ENCODE measurements around the gene FAM3C. TPM values are rescaled to one million over a fixed set of nuclear protein-coding genes. Genes with fewer than 3 reads are reported as not detected.
"Not testable (repeated sequence)": the region's sequence is repeated elsewhere in the genome, so short reads cannot be mapped to it uniquely, and the experiment has no call there.

The FAM3C gene
- total RNA-seq, 2 donors from 2014 or later, result 45.9 to 69.8 TPM

DNA sequence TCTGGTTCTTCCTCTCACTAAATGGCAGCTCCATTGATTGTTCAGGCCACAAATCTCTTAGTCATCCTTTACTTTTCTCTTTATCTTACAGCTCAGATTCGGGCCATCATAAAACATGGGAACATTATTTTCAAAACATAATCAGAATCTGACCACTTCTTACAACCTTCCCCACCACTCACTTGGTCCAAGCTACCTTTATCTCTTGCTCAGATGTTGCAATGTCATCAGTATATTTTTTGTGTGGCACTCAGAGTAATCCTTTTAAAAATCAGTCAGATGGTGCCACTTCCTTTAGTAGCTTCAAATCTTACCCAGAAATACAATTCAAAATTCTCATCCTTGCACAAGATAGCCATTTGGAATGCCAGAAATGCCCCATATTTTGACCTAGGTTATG lies 34.5 kb upstream of the FAM3C start:
- Histone ChIP-seq H3K4me1 (no peaks in the 10 kb centered on the region), H3K9me3 (no peaks in the 10 kb centered on the region), H3K4me3 (no peak overlapping the region), H3K27me3 (no peaks in the 10 kb centered on the region), H3K27ac (no peak overlapping the region), H3K36me3 (no peaks in the 10 kb centered on the region)
- TF ChIP-seq, protein P1, sequence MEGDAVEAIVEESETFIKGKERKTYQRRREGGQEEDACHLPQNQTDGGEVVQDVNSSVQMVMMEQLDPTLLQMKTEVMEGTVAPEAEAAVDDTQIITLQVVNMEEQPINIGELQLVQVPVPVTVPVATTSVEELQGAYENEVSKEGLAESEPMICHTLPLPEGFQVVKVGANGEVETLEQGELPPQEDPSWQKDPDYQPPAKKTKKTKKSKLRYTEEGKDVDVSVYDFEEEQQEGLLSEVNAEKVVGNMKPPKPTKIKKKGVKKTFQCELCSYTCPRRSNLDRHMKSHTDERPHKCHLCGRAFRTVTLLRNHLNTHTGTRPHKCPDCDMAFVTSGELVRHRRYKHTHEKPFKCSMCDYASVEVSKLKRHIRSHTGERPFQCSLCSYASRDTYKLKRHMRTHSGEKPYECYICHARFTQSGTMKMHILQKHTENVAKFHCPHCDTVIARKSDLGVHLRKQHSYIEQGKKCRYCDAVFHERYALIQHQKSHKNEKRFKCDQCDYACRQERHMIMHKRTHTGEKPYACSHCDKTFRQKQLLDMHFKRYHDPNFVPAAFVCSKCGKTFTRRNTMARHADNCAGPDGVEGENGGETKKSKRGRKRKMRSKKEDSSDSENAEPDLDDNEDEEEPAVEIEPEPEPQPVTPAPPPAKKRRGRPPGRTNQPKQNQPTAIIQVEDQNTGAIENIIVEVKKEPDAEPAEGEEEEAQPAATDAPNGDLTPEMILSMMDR (IDR thresholded peaks at IDR 0.05), result no peak
- DNase-seq (ENCODE audit: low spot score), result no peak

GRCh38 chr7:121429798-121430197 lies 33.7 kb upstream of the FAM3C start:
- Histone ChIP-seq H3K27me3 (no peaks in the 10 kb centered on the region), H3K27ac (no peak overlapping the region), H3K36me3 (no peaks in the 10 kb centered on the region), H3K9me3 (no peaks in the 10 kb centered on the region), H3K4me3 (no peak overlapping the region), H3K4me1 (no peaks in the 10 kb centered on the region)
- no peak for DNase-seq (ENCODE audit: low spot score)
- TF ChIP-seq, protein P1 (IDR thresholded peaks at IDR 0.05), result no peak

DNA sequence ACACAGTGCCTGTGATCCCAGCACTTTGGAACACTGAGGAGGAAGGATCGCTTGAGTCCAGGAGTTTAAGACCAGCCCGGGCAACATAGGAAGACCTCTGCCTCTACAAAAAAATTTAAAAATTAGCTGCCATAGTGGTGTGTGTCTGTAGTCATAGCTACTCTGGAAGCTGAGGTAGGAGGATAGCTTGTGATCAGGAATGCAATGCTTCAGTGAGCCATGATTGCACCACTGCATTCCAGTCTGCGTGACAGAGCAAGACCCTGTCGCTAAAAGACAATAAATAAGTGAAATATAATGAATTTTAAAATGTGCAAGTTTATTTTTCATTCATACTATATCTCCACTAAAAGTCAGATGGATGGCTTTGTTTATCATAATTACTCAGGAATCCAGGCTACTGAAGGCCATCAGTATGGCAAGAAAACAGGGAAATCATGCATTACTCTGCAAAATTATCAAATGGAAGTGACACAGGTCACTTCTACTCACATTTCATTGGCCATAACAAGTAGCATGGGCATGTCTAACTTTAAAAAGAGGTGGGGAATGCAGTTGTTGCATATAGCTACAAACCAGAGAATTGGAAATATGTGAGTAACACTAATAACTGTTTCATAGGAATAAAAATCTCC lies 32.9 kb upstream of the FAM3C start:
- Histone ChIP-seq H3K27ac (no peak overlapping the region), H3K27me3 (no peaks in the 10 kb centered on the region), H3K36me3 (no peaks in the 10 kb centered on the region), H3K9me3 (no peaks in the 10 kb centered on the region), H3K4me3 (no peak overlapping the region), H3K4me1 (no peaks in the 10 kb centered on the region)
- no peak for DNase-seq (ENCODE audit: low spot score)
- TF ChIP-seq, protein P1 (IDR thresholded peaks at IDR 0.05), result no peak

GRCh38 chr7:121421743-121422142 lies 25.6 kb upstream of the FAM3C start:
- H3K36me3 ChIP-seq; H3K27me3 ChIP-seq; H3K27ac ChIP-seq; H3K4me1 ChIP-seq; DNase-seq (ENCODE audit: low spot score); H3K9me3 ChIP-seq; H3K4me3 ChIP-seq: not testable (repeated sequence)

DNA sequence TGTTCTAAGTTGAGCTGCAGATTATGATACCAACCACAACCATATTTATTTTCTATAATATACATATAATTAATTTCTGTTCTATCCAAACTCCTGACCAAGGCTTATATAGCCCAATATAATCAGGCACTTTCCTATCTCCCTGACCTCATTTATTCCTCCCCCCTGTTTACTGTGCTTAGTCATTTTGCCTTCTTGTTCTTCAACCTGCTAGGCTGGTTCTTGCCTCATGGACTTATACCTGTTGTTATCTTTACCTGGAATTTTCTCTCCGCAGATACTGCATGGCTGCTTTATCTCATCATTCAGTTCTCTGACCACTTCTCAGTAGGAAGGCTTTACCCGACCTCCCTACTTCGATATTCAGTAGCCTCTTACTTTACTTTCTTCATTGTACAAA lies 24.9 kb upstream of the FAM3C start:
- Histone ChIP-seq H3K27me3 (no peaks in the 10 kb centered on the region), H3K27ac (no peak overlapping the region), H3K36me3 (no peaks in the 10 kb centered on the region), H3K4me3 (no peak overlapping the region), H3K4me1 (no peaks in the 10 kb centered on the region), H3K9me3 (no peaks in the 10 kb centered on the region)
- TF ChIP-seq, protein P1 (IDR thresholded peaks at IDR 0.05), result no peak
- no peak for DNase-seq (ENCODE audit: low spot score)

- Histone ChIP-seq H3K27ac (no peak overlapping the region), H3K4me1 (no peaks in the 10 kb centered on the region), H3K9me3 (no peaks in the 10 kb centered on the region), H3K4me3 (no peak overlapping the region), H3K27me3 (no peaks in the 10 kb centered on the region), H3K36me3 (no peaks in the 10 kb centered on the region)
- no peak for DNase-seq (ENCODE audit: low spot score)
- TF ChIP-seq, protein P1 (IDR thresholded peaks at IDR 0.05), result no peak
Observed at GRCh38 chr7:121419201-121420148, 23.4 kb upstream of the FAM3C start.

Data from right atrium auricular region (tissue), 2 donors.